HG03039 (cell line): ENCODE results near the gene PPFIA3.
"Not testable (repeated sequence)": the region's sequence is repeated elsewhere in the genome, so short reads cannot be mapped to it uniquely, and the experiment has no call there.

Experiments used
- ATAC-seq: cut with Tn5 transposase; IDR thresholded peaks from one replicate; pipeline ENCODE4 v1.9.1; 2021; ENCODE audit warnings: mild to moderate bottlenecking, moderate library complexity; ENCODE audit not compliant: unreplicated experiment

PPFIA3 gene

GRCh38 chr19:49173198-49173597 lies 53.9 kb downstream of the PPFIA3 start:
- ATAC-seq: no peak

- no peak for ATAC-seq
These were observed 61.3 kb downstream of the PPFIA3 start for GRCh38 chr19:49180659-49181058.

- ATAC-seq: not testable (repeated sequence)
These were observed 62.9 kb downstream of the PPFIA3 start for GRCh38 chr19:49182010-49182847.

GRCh38 chr19:49182848-49183375 lies 63.6 kb downstream of the PPFIA3 start:
- ATAC-seq: no peak

- no peak for ATAC-seq
These were observed 66.8 kb downstream of the PPFIA3 start for GRCh38 chr19:49186108-49186507.

GRCh38 chr19:49188626-49189200 lies 69.4 kb downstream of the PPFIA3 start:
- no peak for ATAC-seq

GRCh38 chr19:49189259-49189658 lies 69.9 kb downstream of the PPFIA3 start:
- ATAC-seq: no peak

GRCh38 chr19:49190781-49191180 lies 71.4 kb downstream of the PPFIA3 start:
- no peak for ATAC-seq

- no peak for ATAC-seq
These were observed 74.6 kb downstream of the PPFIA3 start for GRCh38 chr19:49193822-49194394.

- ATAC-seq: no peak
These were observed 75.1 kb downstream of the PPFIA3 start for GRCh38 chr19:49194408-49194807.

GRCh38 chr19:49196527-49197240 lies 77.3 kb downstream of the PPFIA3 start:
- no peak for ATAC-seq

GRCh38 chr19:49200238-49200862 lies 81.0 kb downstream of the PPFIA3 start:
- no peak for ATAC-seq
